Muscle layer of duodenum (tissue), 2 donors: ENCODE measurements around the gene LRRC18.

ENCODE experiments used
- H3K27ac ChIP-seq: one replicate; pipeline ENCODE4 v1.7.0; 2013; ENCODE audit warnings: mild to moderate bottlenecking, low read length
- H3K27me3 ChIP-seq: one replicate; pipeline ENCODE4 v1.7.0; 2013; ENCODE audit warnings: low read depth, mild to moderate bottlenecking, control low read depth, low read length
- H3K36me3 ChIP-seq, 2 donors: one replicate each; pipeline ENCODE4 v1.7.0; 2013; ENCODE audit warnings: low read length in 2 of 2, control low read depth in 1 of 2, mild to moderate bottlenecking in 1 of 2; ENCODE audit not compliant: insufficient read depth in 2 of 2, control insufficient read depth in 1 of 2
- H3K4me1 ChIP-seq, 2 donors: one replicate each; pipeline ENCODE4 v1.7.0; 2013; ENCODE audit warnings: low read length in 2 of 2, mild to moderate bottlenecking in 2 of 2, control low read depth in 1 of 2, moderate library complexity in 1 of 2; ENCODE audit not compliant: insufficient read depth in 2 of 2, control insufficient read depth in 1 of 2
- H3K4me3 ChIP-seq, 2 donors: one replicate each; pipeline ENCODE4 v1.7.0; 2013; ENCODE audit warnings: low read length in 2 of 2, low read depth in 1 of 2, mild to moderate bottlenecking in 1 of 2
- H3K9me3 ChIP-seq, 2 donors: one replicate each; pipeline ENCODE4 v1.7.0; 2013; ENCODE audit warnings: low read length in 2 of 2, control low read depth in 1 of 2, mild to moderate bottlenecking in 1 of 2; ENCODE audit not compliant: control insufficient read depth in 1 of 2
- donor health status: healthy.

LRRC18 gene

DNA sequence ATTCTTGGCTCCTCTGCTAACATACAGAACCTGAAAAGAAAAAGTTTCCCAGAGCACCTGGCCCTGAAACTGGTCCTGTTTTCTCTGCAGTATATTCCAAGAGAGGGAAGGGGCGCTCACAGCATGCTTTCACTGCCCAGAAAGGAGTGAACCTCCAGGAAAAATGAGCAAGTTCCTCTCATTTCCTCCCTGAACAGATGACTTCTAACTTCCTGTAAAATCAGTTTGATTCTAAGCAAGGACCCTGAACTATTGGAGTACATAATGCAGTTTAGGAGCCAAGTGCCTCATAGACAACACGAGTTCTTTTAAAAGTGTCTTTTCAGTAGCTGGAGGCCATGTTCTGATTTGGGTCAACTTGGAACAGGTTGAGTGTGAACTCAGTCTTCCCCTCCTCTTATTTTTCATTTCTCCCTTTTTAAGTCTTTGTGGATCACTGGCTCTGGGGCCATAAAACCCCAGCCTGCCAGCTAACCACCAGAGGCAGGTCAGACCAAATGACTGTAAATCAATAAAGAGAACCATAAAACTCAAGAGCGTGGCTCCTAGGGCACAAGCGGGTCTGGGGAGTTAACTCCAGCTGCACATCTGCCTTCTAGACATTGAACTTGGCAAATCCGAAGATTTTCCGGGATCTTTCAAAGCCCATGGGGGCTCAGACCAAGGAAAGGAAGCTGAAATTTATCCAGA, 5.9 kb upstream of the LRRC18 start:
- Histone ChIP-seq H3K27me3 (no peaks in the 10 kb centered on the region), H3K9me3 (no peaks in the 10 kb centered on the region), H3K4me1 (no peaks in the 10 kb centered on the region), H3K36me3 (no peaks in the 10 kb centered on the region), H3K27ac (no peak overlapping the region), H3K4me3 (no peak overlapping the region)

- Histone ChIP-seq H3K36me3 (no peaks in the 10 kb centered on the region), H3K27me3 (no peaks in the 10 kb centered on the region), H3K27ac (no peak overlapping the region), H3K9me3 (no peaks in the 10 kb centered on the region), H3K4me3 (no peak overlapping the region), H3K4me1 (no peaks in the 10 kb centered on the region)
Observed at GRCh38 chr10:48944171-48944570, 4.5 kb upstream of the LRRC18 start.

DNA sequence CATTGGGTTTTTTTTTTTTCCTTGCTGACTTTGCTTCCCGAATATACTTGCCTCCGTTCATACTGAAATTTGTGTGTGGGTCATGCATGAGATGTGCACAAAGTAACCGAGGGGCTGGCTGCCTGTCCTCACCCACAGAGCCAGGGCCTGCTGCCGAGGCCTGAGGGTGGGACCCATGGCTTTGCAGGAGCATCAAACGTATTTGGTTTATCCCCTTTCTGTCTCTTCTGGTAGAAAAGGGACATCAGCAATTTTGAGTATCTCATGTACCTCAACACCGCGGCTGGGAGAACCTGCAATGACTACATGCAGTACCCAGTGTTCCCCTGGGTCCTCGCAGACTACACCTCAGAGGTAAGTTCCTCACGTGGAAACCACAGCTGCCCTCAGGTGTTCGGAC, 3.5 kb upstream of the LRRC18 start:
- no peaks in the 10 kb centered on the region for H3K36me3 ChIP-seq
- H3K4me1 ChIP-seq = no peaks in the 10 kb centered on the region
- H3K27me3 ChIP-seq = no peaks in the 10 kb centered on the region
- H3K9me3 ChIP-seq = no peaks in the 10 kb centered on the region
- H3K4me3 ChIP-seq = no peak overlapping the region
- H3K27ac ChIP-seq = no peak overlapping the region

GRCh38 chr10:48941427-48942075, 1.9 kb upstream of the LRRC18 start:
- no peak overlapping the region for H3K27ac ChIP-seq
- no peaks in the 10 kb centered on the region for H3K36me3 ChIP-seq

DNA sequence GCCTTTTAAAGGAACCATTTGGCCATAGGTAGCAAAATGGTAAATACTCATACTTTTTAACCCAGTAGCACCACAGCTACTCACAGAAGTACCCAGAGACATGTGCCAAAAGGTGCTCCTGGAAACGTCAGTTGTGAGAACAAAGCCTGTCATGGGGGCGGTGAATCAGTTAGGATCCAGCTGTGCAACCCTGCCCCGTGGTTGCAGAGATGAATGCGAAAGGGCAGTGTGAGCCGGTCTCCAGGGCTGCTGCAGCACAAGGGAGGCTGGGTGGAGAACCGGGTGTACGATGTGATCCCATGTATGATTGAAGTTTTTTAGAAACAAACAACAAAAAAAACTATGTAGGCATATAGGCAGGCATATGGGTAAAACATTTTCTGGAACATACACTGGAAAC, 1.3 kb upstream of the LRRC18 start:
- Histone ChIP-seq H3K36me3 (no peaks in the 10 kb centered on the region), H3K9me3 (no peaks in the 10 kb centered on the region), H3K27ac (no peak overlapping the region), H3K4me1 (no peaks in the 10 kb centered on the region), H3K27me3 (no peaks in the 10 kb centered on the region), H3K4me3 (no peak overlapping the region)

More at GRCh38 chr10:48941427-48942075, 1.9 kb upstream of the LRRC18 start:
- Histone ChIP-seq H3K9me3 (no peaks in the 10 kb centered on the region), H3K27me3 (no peaks in the 10 kb centered on the region), H3K4me1 (no peaks in the 10 kb centered on the region), H3K4me3 (no peak overlapping the region)

DNA sequence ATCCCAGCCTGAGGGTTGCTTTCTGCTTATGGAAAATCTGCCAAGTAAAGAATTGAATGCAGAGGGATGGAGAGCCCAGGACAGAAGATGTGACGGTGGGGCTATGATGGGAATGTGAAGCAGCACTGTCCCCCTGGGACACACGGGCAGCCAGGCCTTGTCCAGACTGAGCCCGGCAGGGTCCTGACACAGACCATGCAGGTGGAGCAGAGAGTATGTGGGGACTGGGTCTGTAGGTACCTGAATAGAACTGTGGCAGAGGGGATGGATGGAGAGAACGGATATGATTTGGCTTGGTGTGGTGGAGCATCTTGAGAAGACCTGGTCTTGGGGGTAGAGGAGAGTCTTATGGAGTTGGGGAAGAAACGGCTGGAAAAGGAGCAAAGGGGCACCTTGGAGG, 732 bp upstream of the LRRC18 start:
- no peak overlapping the region for H3K4me3 ChIP-seq
- no peaks in the 10 kb centered on the region for H3K9me3 ChIP-seq
- no peaks in the 10 kb centered on the region for H3K36me3 ChIP-seq
- no peaks in the 10 kb centered on the region for H3K27me3 ChIP-seq
- H3K27ac ChIP-seq = no peak overlapping the region
- H3K4me1 ChIP-seq = no peaks in the 10 kb centered on the region

DNA sequence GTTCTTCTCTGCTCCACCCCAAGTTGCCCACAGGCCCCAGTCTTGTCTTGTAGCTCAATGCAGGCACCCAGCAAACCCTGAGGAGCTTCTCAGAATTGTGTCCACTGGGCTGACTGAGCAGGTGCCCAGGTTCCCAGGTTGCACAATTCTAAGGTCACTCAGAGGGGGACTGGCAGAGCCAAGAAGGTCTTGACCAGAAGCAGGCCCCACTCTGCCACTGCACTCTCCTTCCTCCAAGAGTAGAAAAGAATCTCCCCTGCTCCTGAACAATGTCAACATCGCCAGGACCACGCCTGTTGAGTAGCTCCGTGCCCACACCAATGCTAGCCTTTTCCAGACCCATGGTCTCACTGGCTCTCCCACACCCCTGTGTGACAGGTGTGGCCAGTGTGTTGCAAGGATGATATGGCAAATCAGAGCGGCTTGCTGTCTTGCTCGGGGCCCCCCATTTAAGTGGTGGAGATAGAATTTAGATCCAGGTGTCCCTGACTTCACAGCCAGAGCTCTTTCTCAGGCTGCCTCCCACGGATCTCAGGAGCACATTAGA, 577 bp downstream of the LRRC18 start:
- H3K27me3 ChIP-seq = no peaks in the 10 kb centered on the region
- H3K36me3 ChIP-seq = no peaks in the 10 kb centered on the region
- no peak overlapping the region for H3K27ac ChIP-seq
- H3K9me3 ChIP-seq = no peaks in the 10 kb centered on the region
- H3K4me3 ChIP-seq = no peak overlapping the region
- H3K4me1 ChIP-seq = no peaks in the 10 kb centered on the region

DNA sequence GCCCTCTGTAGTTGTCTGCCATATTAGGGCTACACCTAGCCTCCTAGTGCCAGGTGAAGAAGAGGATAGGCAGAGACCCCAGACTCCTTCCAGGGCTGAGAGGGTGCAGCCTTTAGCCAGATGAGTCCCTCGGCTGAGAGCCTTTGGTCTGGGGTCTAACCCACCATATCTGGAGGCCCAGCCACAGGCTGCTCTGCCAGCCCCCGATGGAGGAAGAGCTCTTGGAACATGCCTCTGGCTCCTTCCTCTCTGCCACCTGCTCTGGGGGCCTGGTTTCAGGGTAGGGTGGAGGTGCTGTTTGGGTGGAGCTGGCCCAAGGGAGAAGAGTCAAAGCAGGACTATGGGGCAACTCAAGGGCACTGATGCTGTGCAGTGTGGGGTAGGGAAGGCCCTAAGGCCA, 1.4 kb downstream of the LRRC18 start:
- no peak overlapping the region for H3K27ac ChIP-seq
- no peaks in the 10 kb centered on the region for H3K9me3 ChIP-seq
- no peaks in the 10 kb centered on the region for H3K27me3 ChIP-seq
- H3K4me3 ChIP-seq = no peak overlapping the region
- H3K4me1 ChIP-seq = no peaks in the 10 kb centered on the region
- no peaks in the 10 kb centered on the region for H3K36me3 ChIP-seq

DNA sequence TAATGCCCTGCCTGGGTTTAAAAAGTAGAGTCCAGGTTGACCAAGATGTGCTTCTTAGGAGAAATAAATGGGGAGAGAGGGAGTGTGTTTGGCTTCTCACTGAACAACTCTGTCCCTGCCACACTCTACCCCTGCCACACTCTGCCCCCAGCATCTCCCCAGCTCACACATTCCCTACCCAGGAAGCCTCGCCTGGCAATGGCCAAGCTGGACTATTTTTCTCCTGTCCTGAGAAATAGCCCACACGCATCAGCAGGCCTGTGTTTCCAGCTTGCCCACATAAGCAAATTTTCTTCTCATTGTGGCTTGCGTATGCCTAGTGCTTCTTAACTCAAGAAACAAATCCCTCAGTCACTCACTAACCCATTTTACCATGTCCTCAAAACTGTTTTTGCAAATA, 1.8 kb downstream of the LRRC18 start:
- no peak overlapping the region for H3K4me3 ChIP-seq
- H3K27me3 ChIP-seq = no peaks in the 10 kb centered on the region
- no peaks in the 10 kb centered on the region for H3K36me3 ChIP-seq
- H3K9me3 ChIP-seq = no peaks in the 10 kb centered on the region
- no peaks in the 10 kb centered on the region for H3K4me1 ChIP-seq
- no peak overlapping the region for H3K27ac ChIP-seq

DNA sequence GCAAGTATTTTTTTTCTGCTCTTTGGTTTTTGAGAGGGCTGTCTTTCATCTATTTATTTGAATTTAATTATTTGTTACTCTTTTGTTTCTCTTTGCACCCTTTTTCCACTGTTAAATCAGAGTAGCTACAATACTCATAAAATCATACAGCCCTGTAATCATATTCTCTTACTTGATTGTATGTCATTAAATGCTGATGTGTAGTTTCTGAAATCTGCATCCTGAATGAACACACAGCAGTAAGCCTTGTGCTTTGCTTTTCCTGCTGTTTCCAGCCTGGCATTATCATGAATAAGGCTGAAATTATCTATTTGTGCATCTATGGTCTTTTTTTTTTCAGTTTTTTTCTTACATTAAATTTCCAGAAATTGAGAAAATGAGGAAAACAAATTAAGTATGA, 4.1 kb downstream of the LRRC18 start:
- H3K27ac ChIP-seq = no peak overlapping the region
- H3K4me1 ChIP-seq = no peaks in the 10 kb centered on the region
- H3K27me3 ChIP-seq = no peaks in the 10 kb centered on the region
- no peaks in the 10 kb centered on the region for H3K9me3 ChIP-seq
- H3K36me3 ChIP-seq = no peaks in the 10 kb centered on the region
- H3K4me3 ChIP-seq = no peak overlapping the region

- Histone ChIP-seq H3K27me3 (no peaks in the 10 kb centered on the region), H3K4me3 (no peak overlapping the region), H3K4me1 (no peaks in the 10 kb centered on the region), H3K36me3 (no peaks in the 10 kb centered on the region), H3K27ac (no peak overlapping the region), H3K9me3 (no peaks in the 10 kb centered on the region)
Observed at GRCh38 chr10:48934672-48935501, 4.8 kb downstream of the LRRC18 start.
